ENCODE results near the gene UBE2L3.
A peak's percentile ranks its signal among the peaks of the same experiment; 100 is the strongest.
"Not testable (repeated sequence)": the region's sequence is repeated elsewhere in the genome, so short reads cannot be mapped to it uniquely, and the experiment has no call there.

UBE2L3 gene

DNA sequence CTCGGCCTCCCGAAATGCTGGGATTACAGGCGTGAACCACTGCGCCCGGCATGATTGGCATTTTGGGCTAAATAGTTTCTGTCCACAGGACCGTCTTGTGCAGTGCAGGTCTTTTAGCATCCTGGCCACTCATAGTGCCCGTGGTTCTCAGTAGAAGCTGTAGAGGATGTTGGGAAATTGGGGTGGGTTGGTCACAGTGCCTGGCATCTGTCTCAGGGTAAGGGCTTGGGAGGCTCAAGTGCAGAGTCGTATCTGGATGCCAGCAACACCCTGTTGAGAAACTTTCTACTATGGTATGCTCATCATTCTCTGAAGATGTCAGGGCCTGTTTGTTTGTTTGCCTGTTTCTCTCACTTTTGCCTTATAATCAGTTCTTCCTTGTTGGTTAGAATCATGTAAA, 21.9 kb downstream of the UBE2L3 start:
- H3K27ac ChIP-seq = no peak overlapping the region
- TF ChIP-seq, protein P1, sequence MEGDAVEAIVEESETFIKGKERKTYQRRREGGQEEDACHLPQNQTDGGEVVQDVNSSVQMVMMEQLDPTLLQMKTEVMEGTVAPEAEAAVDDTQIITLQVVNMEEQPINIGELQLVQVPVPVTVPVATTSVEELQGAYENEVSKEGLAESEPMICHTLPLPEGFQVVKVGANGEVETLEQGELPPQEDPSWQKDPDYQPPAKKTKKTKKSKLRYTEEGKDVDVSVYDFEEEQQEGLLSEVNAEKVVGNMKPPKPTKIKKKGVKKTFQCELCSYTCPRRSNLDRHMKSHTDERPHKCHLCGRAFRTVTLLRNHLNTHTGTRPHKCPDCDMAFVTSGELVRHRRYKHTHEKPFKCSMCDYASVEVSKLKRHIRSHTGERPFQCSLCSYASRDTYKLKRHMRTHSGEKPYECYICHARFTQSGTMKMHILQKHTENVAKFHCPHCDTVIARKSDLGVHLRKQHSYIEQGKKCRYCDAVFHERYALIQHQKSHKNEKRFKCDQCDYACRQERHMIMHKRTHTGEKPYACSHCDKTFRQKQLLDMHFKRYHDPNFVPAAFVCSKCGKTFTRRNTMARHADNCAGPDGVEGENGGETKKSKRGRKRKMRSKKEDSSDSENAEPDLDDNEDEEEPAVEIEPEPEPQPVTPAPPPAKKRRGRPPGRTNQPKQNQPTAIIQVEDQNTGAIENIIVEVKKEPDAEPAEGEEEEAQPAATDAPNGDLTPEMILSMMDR (IDR thresholded peaks at IDR 0.05) = no peak
- no peak for TF ChIP-seq ZFX (IDR thresholded peaks at IDR 0.05; ENCODE audit: borderline replicate concordance)

DNA sequence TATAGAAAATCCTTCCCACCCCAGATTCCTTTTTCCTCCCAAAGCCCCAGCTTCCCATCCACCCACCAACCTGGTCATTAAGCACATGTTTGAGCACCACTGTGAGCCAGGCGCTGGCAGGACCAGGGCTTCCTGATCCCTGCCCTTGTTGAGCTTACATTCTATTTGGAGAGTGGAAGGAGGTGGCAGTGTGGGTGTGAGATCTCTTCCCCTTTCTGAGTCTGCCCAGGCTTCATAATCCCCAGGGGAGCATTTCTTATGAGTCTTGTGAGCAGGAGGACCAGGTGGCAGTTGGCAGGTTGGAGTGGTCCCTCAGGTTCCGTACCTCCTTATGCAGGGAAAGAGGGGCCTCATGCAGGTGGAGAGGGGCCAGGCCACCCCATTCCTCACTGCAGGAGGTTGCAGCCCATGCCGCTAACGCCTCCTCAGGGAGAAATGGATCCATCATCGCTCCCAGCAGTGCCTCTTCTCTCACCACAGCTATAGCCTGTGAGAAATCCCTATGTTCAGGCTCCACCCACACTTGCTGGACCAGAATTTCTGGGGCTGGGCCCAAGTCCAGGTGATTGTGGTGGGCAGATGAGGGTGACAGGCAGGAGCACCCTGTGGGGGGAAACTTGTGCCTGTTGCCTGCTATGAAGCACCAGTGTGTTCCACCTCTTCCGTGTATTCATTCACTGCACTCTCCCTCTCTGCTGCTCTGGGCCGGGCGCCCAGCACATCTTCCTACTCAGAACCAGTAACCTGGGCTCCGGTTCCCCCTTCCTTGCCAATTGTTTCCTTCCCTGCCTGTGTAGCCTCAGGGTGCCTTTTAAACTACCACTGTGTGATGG, 23.5 kb downstream of the UBE2L3 start:
- no peak overlapping the region for H3K27ac ChIP-seq
- TF ChIP-seq, protein P1 (IDR thresholded peaks at IDR 0.05) = no peak
- no peak for TF ChIP-seq ZFX (IDR thresholded peaks at IDR 0.05; ENCODE audit: borderline replicate concordance)

- TF ChIP-seq ZFX (IDR thresholded peaks at IDR 0.05; ENCODE audit: borderline replicate concordance) = no peak
- TF ChIP-seq, protein P1 (IDR thresholded peaks at IDR 0.05) = no peak
- no peak overlapping the region for H3K27ac ChIP-seq
These were observed 24.2 kb downstream of the UBE2L3 start for GRCh38 chr22:21591695-21592094.

GRCh38 chr22:21592422-21592821, 24.9 kb downstream of the UBE2L3 start:
- no peak overlapping the region for H3K27ac ChIP-seq

DNA sequence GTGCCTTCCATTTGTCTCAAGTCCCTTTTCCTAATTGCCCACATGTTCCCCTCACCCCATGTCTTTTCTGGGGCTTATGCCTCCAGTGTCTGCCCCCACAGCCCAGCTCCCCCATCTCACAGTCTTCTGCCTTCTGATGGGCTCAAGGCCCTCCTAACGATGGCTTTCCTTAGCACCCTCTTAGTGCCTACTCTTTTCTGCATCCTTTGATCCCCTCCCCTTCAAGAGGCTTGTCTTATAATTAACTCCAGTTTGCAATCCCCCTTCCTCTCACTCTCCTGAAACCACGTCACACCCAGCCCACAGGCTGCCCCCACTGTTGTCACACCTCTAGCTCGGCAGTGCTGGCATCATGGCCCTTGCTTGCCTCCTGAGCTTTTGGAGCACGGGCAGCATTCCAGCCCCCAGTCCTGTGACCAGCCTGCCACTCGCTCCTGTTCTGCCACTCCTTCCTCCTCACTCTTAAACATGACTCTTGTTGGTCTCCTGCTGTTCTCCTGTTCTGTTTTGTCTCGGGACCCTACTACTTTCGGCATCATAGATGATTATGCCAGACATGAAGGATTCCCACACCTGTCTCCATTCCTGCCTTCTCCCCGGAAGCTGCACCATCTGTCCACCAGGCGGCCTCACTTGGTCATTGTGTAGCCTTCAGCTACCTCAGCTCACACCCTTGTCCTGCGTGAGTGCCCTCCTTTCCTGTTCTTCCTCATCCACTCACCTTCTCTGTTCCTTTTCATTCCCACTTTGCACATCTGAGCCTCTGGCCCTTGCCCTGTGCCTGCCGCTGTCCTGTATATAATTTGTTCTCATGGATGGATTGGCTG, 26.1 kb downstream of the UBE2L3 start:
- TF ChIP-seq, protein P1 (IDR thresholded peaks at IDR 0.05) = peak; percentile 56
- TF ChIP-seq ZFX (IDR thresholded peaks at IDR 0.05; ENCODE audit: borderline replicate concordance) = no peak
- H3K27ac ChIP-seq = no peak overlapping the region

More at GRCh38 chr22:21592422-21592821, 24.9 kb downstream of the UBE2L3 start:
- no peak for TF ChIP-seq ZFX (IDR thresholded peaks at IDR 0.05; ENCODE audit: borderline replicate concordance)
- TF ChIP-seq, protein P1 (IDR thresholded peaks at IDR 0.05) = no peak

DNA sequence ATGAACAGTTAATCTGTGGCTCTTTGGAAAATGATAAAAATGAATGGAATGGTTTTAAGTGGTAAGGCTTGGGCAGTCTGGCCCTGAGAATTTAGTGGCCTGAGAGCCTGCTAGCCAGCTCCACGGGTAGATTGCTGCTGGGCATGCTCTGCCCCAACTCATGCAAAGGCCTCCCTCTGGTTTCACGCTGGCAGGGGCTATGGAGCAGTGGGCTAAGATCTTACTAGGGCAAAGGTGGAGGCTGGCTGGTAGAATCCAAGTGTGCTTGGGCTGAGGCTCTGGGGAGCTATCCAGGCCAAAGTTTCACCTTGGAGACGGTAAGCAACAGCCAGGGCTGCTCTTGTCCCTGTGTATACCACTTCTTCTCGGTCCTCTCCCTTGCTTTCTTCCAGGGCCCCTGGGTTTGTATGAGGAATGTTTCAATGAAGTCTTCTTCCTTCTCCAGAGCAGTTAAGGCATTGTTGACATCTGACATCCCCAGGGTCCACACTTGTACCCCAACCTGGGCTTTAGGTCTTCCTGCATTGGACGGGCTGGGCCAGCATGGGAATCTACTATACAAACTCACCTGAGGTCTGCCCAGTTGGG, 27.4 kb downstream of the UBE2L3 start:
- no peak overlapping the region for H3K27ac ChIP-seq
- TF ChIP-seq ZFX (IDR thresholded peaks at IDR 0.05; ENCODE audit: borderline replicate concordance) = no peak
- TF ChIP-seq, protein P1 (IDR thresholded peaks at IDR 0.05) = no peak

DNA sequence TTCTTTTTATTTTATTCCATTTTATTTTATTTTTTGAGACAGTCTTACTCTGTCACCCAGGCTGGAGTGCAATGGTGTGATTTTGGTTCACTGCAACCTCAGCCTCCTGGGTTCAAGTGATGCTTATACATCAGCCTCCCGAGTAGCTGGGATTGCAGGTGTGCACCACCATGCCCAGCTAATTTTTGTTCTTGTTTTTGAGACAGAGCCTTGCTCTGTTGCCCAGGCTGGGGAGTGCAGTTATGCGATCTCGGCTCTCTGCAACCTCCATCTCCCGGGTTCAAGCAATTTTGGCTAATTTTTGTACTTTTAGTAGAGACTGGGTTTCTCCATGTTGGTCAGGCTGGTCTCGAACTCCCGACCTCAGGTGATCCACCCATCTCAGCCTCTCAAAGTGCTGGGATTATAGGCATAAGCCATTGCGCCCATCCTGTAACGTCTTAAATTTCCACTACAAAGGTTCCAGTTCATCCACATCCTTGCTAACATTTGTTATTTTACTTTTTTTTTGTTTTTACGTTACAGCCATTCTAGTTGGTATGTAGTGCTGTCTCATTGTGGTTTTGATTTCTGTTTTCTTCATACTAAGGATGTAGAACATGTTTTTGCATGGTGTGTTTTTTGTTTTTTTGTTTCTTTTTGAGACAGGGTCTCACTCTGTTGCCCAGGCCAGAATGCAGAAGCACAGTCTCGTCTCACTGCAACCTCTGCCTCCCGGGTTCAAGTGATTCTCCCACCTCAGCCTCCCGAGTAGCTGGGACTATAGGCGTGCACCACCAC, 29.0 kb downstream of the UBE2L3 start:
- not testable (repeated sequence) for H3K27ac ChIP-seq

Data from 22Rv1 (cell line).